ENCODE results near the gene CNTFR.

Gene CNTFR

DNA sequence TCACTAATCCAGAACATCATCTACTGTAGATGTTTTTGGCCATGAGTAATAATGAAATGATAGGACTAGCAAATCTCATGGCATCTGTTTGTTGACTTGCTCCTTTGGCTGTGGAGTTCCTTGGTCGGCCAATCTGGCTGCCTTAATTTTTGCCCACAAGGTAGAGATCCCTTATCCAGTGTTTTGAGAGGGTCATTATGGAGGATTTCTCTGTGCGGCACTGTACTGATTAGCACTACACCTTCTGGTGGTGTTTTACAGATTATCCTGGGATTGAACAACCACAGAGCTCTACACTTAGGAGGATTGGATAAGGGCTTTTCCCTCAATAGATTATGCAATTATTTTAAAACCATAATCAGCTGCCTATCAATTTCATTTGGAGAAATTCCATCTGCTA is 63.5 kb downstream of the CNTFR start:
- H3K27me3 ChIP-seq = peaks cover 63% of the 10 kb centered on the region
- H3K9me3 ChIP-seq = no peaks in the 10 kb centered on the region
- H3K4me3 ChIP-seq (ENCODE audit: low read depth in 1 of 2, low read length in 1 of 2) = no peak overlapping the region
- H3K36me3 ChIP-seq = no peaks in the 10 kb centered on the region
- TF ChIP-seq, protein P1, sequence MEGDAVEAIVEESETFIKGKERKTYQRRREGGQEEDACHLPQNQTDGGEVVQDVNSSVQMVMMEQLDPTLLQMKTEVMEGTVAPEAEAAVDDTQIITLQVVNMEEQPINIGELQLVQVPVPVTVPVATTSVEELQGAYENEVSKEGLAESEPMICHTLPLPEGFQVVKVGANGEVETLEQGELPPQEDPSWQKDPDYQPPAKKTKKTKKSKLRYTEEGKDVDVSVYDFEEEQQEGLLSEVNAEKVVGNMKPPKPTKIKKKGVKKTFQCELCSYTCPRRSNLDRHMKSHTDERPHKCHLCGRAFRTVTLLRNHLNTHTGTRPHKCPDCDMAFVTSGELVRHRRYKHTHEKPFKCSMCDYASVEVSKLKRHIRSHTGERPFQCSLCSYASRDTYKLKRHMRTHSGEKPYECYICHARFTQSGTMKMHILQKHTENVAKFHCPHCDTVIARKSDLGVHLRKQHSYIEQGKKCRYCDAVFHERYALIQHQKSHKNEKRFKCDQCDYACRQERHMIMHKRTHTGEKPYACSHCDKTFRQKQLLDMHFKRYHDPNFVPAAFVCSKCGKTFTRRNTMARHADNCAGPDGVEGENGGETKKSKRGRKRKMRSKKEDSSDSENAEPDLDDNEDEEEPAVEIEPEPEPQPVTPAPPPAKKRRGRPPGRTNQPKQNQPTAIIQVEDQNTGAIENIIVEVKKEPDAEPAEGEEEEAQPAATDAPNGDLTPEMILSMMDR (IDR thresholded peaks at IDR 0.05) = no peak
- no peak overlapping the region for H3K27ac ChIP-seq
- peaks cover 3 to 11% of the 10 kb centered on the region in 2 experiments for H3K4me1 ChIP-seq (ENCODE audit: control insufficient read depth in 1 of 2, insufficient read depth in 1 of 2, low read depth in 1 of 2, low read length in 1 of 2)

- Histone ChIP-seq H3K4me1 (ENCODE audit: control insufficient read depth in 1 of 2, insufficient read depth in 1 of 2, low read depth in 1 of 2, low read length in 1 of 2) (peaks cover 3 to 11% of the 10 kb centered on the region in 2 experiments), H3K27me3 (peaks cover 67% of the 10 kb centered on the region), H3K4me3 (ENCODE audit: low read depth in 1 of 2, low read length in 1 of 2) (no peak overlapping the region), H3K9me3 (no peaks in the 10 kb centered on the region), H3K36me3 (no peaks in the 10 kb centered on the region), H3K27ac (no peak overlapping the region)
- TF ChIP-seq, protein P1 (IDR thresholded peaks at IDR 0.05) = no peak
These were observed 65.2 kb downstream of the CNTFR start for GRCh38 chr9:34524349-34524748.

- Histone ChIP-seq H3K36me3 (no peaks in the 10 kb centered on the region), H3K9me3 (no peaks in the 10 kb centered on the region), H3K4me3 (ENCODE audit: low read depth in 1 of 2, low read length in 1 of 2) (peak within 1 kb of the TSS; percentile 28 to 56), H3K4me1 (ENCODE audit: control insufficient read depth in 1 of 2, insufficient read depth in 1 of 2, low read depth in 1 of 2, low read length in 1 of 2) (peaks cover 3 to 11% of the 10 kb centered on the region in 2 experiments), H3K27ac (peak within 1 kb of the TSS; percentile 10), H3K27me3 (peaks cover 71% of the 10 kb centered on the region)
- TF ChIP-seq, protein P1 (IDR thresholded peaks at IDR 0.05) = peak; percentile 59
These were observed 66.3 kb downstream of the CNTFR start, which contains the start of gene ENHO for GRCh38 chr9:34522971-34523797. ENHO (minus strand) TSS chr9:34522990; CDS start chr9:34521695, 1,295 bp downstream.

- Histone ChIP-seq H3K27me3 (peaks cover 80% of the 10 kb centered on the region), H3K27ac (peak overlapping the region; percentile 10), H3K9me3 (no peaks in the 10 kb centered on the region), H3K4me1 (ENCODE audit: control insufficient read depth in 1 of 2, insufficient read depth in 1 of 2, low read depth in 1 of 2, low read length in 1 of 2) (peaks cover 3 to 11% of the 10 kb centered on the region in 2 experiments), H3K36me3 (no peaks in the 10 kb centered on the region), H3K4me3 (ENCODE audit: low read depth in 1 of 2, low read length in 1 of 2) (peak overlapping the region in 1 of 2 experiments; percentile 32)
- TF ChIP-seq, protein P1 (IDR thresholded peaks at IDR 0.05) = no peak
These were observed 67.2 kb downstream of the CNTFR start for GRCh38 chr9:34522091-34522887.

- Histone ChIP-seq H3K4me3 (ENCODE audit: low read depth in 1 of 2, low read length in 1 of 2) (no peak overlapping the region), H3K4me1 (ENCODE audit: control insufficient read depth in 1 of 2, insufficient read depth in 1 of 2, low read depth in 1 of 2, low read length in 1 of 2) (peaks cover 3 to 11% of the 10 kb centered on the region in 2 experiments), H3K27ac (no peak overlapping the region)
These were observed 68.0 kb downstream of the CNTFR start for GRCh38 chr9:34521406-34522045.

More at GRCh38 chr9:34521406-34522045, 68.0 kb downstream of the CNTFR start:
- Histone ChIP-seq H3K36me3 (no peaks in the 10 kb centered on the region), H3K27me3 (peaks cover 84% of the 10 kb centered on the region), H3K9me3 (no peaks in the 10 kb centered on the region)
- TF ChIP-seq, protein P1 (IDR thresholded peaks at IDR 0.05) = no peak

Data from neutrophil (primary cell).